Measurements from ENCODE around the gene IMPA2.
A peak's percentile ranks its signal among the peaks of the same experiment; 100 is the strongest.
"Not testable (repeated sequence)": the region's sequence is repeated elsewhere in the genome, so short reads cannot be mapped to it uniquely, and the experiment has no call there.

The IMPA2 gene

GRCh38 chr18:11981192-11981542 is at the start of gene IMPA2:
TSS of gene IMPA2 (plus strand) at chr18:11981507. CDS start at chr18:11981670, 163 bp downstream.
- peak; percentile 99 for DNase-seq (ENCODE audit: low read depth)

- no peak for DNase-seq (ENCODE audit: low read depth)
Measured at GRCh38 chr18:11932393-11932792, 48.9 kb upstream of the IMPA2 start.

- peak; percentile 42 for DNase-seq (ENCODE audit: low read depth)
Measured at GRCh38 chr18:11937874-11938478, 43.3 kb upstream of the IMPA2 start.

GRCh38 chr18:11940956-11941355 is 40.4 kb upstream of the IMPA2 start:
- no peak for DNase-seq (ENCODE audit: low read depth)

- no peak for DNase-seq (ENCODE audit: low read depth)
Measured at GRCh38 chr18:11943551-11943950, 37.8 kb upstream of the IMPA2 start.

GRCh38 chr18:11944252-11944651 is 37.1 kb upstream of the IMPA2 start:
- no peak for DNase-seq (ENCODE audit: low read depth)

- no peak for DNase-seq (ENCODE audit: low read depth)
Measured at GRCh38 chr18:11944786-11945185, 36.5 kb upstream of the IMPA2 start.

- peak; percentile 77 for DNase-seq (ENCODE audit: low read depth)
Measured at GRCh38 chr18:11945834-11946659, 35.3 kb upstream of the IMPA2 start.

GRCh38 chr18:11946756-11947155 is 34.6 kb upstream of the IMPA2 start:
- peak; percentile 65 for DNase-seq (ENCODE audit: low read depth)

GRCh38 chr18:11947214-11948191 is 33.8 kb upstream of the IMPA2 start:
- peak; percentile 99 for DNase-seq (ENCODE audit: low read depth)

GRCh38 chr18:11948852-11949523 is 32.3 kb upstream of the IMPA2 start:
- DNase-seq (ENCODE audit: low read depth), result peak; percentile 45

GRCh38 chr18:11950824-11951223 is 30.5 kb upstream of the IMPA2 start:
- DNase-seq (ENCODE audit: low read depth), result no peak

- no peak for DNase-seq (ENCODE audit: low read depth)
Measured at GRCh38 chr18:11951390-11951851, 29.9 kb upstream of the IMPA2 start.

GRCh38 chr18:11953113-11953512 is 28.2 kb upstream of the IMPA2 start:
- no peak for DNase-seq (ENCODE audit: low read depth)

- peak; percentile 65 for DNase-seq (ENCODE audit: low read depth)
Measured at GRCh38 chr18:11955239-11956029, 25.9 kb upstream of the IMPA2 start.

- no peak for DNase-seq (ENCODE audit: low read depth)
Measured at GRCh38 chr18:11956371-11957308, 24.7 kb upstream of the IMPA2 start.

- DNase-seq (ENCODE audit: low read depth), result no peak
Measured at GRCh38 chr18:11957636-11958035, 23.7 kb upstream of the IMPA2 start.

- not testable (repeated sequence) for DNase-seq (ENCODE audit: low read depth)
Measured at GRCh38 chr18:11959651-11960050, 21.7 kb upstream of the IMPA2 start.

GRCh38 chr18:11960743-11961380 is 20.4 kb upstream of the IMPA2 start:
- DNase-seq (ENCODE audit: low read depth), result no peak
